Thymus (tissue), 11 donors: ENCODE measurements around the gene TSPAN9. TPM values are rescaled to one million over a fixed set of nuclear protein-coding genes. Genes with fewer than 3 reads are reported as not detected.
"Not testable (repeated sequence)": the region's sequence is repeated elsewhere in the genome, so short reads cannot be mapped to it uniquely, and the experiment has no call there.

ENCODE experiments used
- DNase-seq, 9 donors: peaks; one replicate each; pipeline ENCODE4 v3.0.0-alpha.2; 2013; ENCODE audit warnings: low spot score in 9 of 9, low read depth in 6 of 9, missing footprints in 1 of 9
- H3K27ac ChIP-seq, 2 donors: one replicate each; pipeline ENCODE4 v1.5.1; 2013; ENCODE audit warnings: control low read depth in 1 of 2, low read depth in 1 of 2, low read length in 1 of 2, mild to moderate bottlenecking in 1 of 2, moderate library complexity in 1 of 2
- H3K27me3 ChIP-seq, 2 donors: one replicate each; pipeline ENCODE4 v1.5.1; 2013; ENCODE audit warnings: low read length in 1 of 2; ENCODE audit not compliant: control insufficient read depth in 2 of 2, insufficient read depth in 1 of 2
- H3K36me3 ChIP-seq, 2 donors: one replicate each; pipeline ENCODE4 v1.5.1; 2013; ENCODE audit warnings: low read length in 1 of 2, mild to moderate bottlenecking in 1 of 2, moderate library complexity in 1 of 2; ENCODE audit not compliant: control insufficient read depth in 2 of 2, insufficient read depth in 2 of 2
- H3K4me1 ChIP-seq, 2 donors: one replicate each; pipeline ENCODE4 v1.5.1; 2013; ENCODE audit warnings: low read length in 2 of 2; ENCODE audit not compliant: control insufficient read depth in 2 of 2, insufficient read depth in 2 of 2
- H3K4me3 ChIP-seq, 2 donors: one replicate each; pipeline ENCODE4 v1.5.1; 2013; ENCODE audit warnings: low read length in 2 of 2, control low read depth in 1 of 2, mild to moderate bottlenecking in 1 of 2
- H3K9me3 ChIP-seq, 2 donors: one replicate each; pipeline ENCODE4 v1.5.1; 2013; ENCODE audit warnings: low read length in 1 of 2, mild to moderate bottlenecking in 1 of 2; ENCODE audit not compliant: control insufficient read depth in 2 of 2, insufficient read depth in 1 of 2
- WGBS: extraction: QIAGEN DNeasy Blood & Tissue Kit; methylation state at CpG from one replicate; pipeline ENCODE4 v1.1.7; 2013; 5-methylcytosine and 5-hydroxymethylcytosine counted together
- polyA plus RNA-seq: library from polyadenylated mRNA; stranded (reverse); fragments of 200-250 nt; gene quantifications from one replicate; pipeline ENCODE4 v1.2.3, GENCODE V29; 2013
- total RNA-seq: library from RNA; stranded (reverse); fragments of 120-200 nt; gene quantifications from one replicate; pipeline ENCODE4 v1.2.4, GENCODE V29; 2013
- donor health status: healthy.

The TSPAN9 gene
- total and polyA plus RNA-seq, 2 donors: 4.9 to 10.2 TPM

DNA sequence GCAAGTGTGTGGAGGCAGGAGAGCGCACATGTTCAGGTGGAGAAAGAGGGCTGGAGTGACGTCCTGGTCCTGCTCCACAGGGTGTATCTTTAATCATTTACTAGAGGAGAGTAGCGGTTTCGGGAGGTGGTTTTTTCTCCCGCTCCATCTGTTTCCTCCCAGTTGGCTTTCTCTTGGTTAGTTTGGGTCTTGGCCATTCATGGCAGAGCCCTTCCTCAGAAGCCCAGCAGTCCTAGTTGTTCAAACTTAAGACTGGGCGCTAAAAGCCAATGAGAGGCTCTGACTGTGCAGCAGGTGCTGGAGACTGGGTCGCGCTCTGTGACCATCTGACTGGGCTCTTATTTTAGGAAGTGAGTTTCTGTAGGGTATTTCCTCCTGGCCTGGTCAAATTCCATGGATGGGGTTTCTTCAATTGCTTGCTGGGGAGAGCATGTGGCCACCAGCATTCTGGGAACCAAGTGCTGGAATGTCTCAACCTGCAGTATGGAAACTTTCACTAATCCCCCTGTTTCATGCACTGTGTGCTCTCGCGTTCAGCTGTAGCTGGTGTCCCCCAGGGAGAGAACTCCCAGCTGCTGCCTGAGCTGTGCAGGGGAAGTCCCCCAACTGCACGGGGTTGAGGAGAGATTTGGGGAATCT, 27.4 kb upstream of the TSPAN9 start:
- 53% methylated on average over 11 of the region's 11 CpGs for WGBS
- peaks cover 0 to 5% of the 10 kb centered on the region in 2 donors for H3K27me3 ChIP-seq
- no peak overlapping the region for H3K27ac ChIP-seq
- no peaks in the 10 kb centered on the region for H3K9me3 ChIP-seq
- H3K4me3 ChIP-seq: no peak overlapping the region
- DNase-seq: no peak
- H3K4me1 ChIP-seq: no peaks in the 10 kb centered on the region
- no peaks in the 10 kb centered on the region for H3K36me3 ChIP-seq

GRCh38 chr12:3054374-3054773, 22.8 kb upstream of the TSPAN9 start:
- H3K4me3 ChIP-seq: no peak overlapping the region
- no peaks in the 10 kb centered on the region for H3K36me3 ChIP-seq
- no peaks in the 10 kb centered on the region for H3K9me3 ChIP-seq
- WGBS: 85% methylated on average over 7 of the region's 7 CpGs
- no peaks in the 10 kb centered on the region for H3K4me1 ChIP-seq
- peaks cover 0 to 7% of the 10 kb centered on the region in 2 donors for H3K27me3 ChIP-seq
- DNase-seq: no peak
- no peak overlapping the region for H3K27ac ChIP-seq

- DNase-seq: no peak
These were observed 22.0 kb upstream of the TSPAN9 start for GRCh38 chr12:3055026-3055703.

GRCh38 chr12:3055704-3056467, 21.3 kb upstream of the TSPAN9 start:
- H3K9me3 ChIP-seq: no peaks in the 10 kb centered on the region
- 91% methylated on average over 8 of the region's 8 CpGs for WGBS
- no peak overlapping the region for H3K27ac ChIP-seq
- no peak for DNase-seq
- H3K36me3 ChIP-seq: no peaks in the 10 kb centered on the region
- H3K4me3 ChIP-seq: no peak overlapping the region
- peaks cover 0 to 2% of the 10 kb centered on the region in 2 donors for H3K27me3 ChIP-seq
- H3K4me1 ChIP-seq: no peaks in the 10 kb centered on the region

More at GRCh38 chr12:3055026-3055703, 22.0 kb upstream of the TSPAN9 start:
- 82% methylated on average over 12 of the region's 12 CpGs for WGBS
- peaks cover 0 to 2% of the 10 kb centered on the region in 2 donors for H3K27me3 ChIP-seq
- no peak overlapping the region for H3K4me3 ChIP-seq
- no peak overlapping the region for H3K27ac ChIP-seq
- H3K4me1 ChIP-seq: no peaks in the 10 kb centered on the region
- H3K9me3 ChIP-seq: no peaks in the 10 kb centered on the region
- no peaks in the 10 kb centered on the region for H3K36me3 ChIP-seq

- Histone ChIP-seq H3K27me3 (no peaks in the 10 kb centered on the region), H3K36me3 (no peaks in the 10 kb centered on the region), H3K4me1 (no peaks in the 10 kb centered on the region), H3K9me3 (no peaks in the 10 kb centered on the region), H3K27ac (no peak overlapping the region), H3K4me3 (no peak overlapping the region)
- DNase-seq: no peak
- WGBS: 76% methylated on average over 5 of the region's 5 CpGs
These were observed 16.1 kb upstream of the TSPAN9 start for GRCh38 chr12:3061059-3061458.

DNA sequence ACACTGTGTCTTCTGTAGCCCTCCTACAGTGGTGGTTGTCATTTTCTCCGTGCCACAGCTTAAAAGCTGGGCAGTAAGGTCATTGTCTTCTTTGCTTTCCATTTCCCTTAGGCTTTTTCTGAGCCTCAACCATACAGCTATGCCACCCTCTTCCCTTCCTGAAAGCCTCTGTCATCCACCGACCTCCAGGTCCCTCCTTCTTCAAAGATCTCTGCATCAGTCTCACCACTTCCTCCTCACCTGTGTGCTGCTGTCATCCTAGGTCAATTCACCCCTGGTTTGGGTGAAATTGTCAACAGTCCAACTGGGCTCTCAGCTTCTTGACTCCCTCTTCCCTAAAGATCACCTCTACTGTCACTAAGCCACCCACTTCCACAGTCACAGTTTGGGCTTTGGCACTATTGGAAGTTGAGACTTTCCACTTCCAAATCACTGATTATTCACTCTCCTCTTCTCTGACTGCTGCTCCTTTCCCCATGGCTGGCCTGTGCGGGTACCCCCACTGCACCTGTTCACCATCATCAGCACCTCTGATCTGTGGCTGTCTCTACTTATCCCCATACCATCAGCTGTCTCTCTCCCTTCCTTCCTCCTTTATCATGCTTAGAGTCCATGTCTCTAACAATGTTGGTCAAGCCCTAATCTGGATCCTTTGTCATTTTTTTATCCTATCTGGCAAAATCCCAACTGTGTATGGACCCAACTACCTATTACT, 15.5 kb upstream of the TSPAN9 start:
- no peaks in the 10 kb centered on the region for H3K4me1 ChIP-seq
- no peaks in the 10 kb centered on the region for H3K36me3 ChIP-seq
- H3K27ac ChIP-seq: no peak overlapping the region
- no peak for DNase-seq
- H3K9me3 ChIP-seq: no peaks in the 10 kb centered on the region
- whole genome bisulfite sequencing: 46% methylated on average over 3 of the region's 3 CpGs
- H3K27me3 ChIP-seq: no peaks in the 10 kb centered on the region
- H3K4me3 ChIP-seq: no peak overlapping the region

DNA sequence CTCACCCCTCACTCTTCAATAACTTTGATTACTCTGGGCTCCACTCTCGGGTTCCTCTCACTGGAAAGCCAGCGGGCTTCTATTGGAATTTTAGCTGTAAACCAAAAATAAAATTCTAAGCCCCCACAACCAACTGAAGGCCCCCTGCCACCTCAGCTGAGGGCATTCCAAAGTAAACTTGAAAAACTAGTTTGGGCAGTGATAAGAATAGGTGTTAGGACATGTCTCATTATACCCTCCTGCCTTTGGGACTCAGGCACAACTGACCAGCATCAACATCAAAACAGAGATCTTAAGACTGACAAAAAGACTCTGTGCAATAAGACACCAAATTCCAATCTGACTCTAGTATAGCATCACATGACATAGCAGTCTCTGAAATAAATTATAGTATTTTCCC, 11.9 kb upstream of the TSPAN9 start:
- no peak overlapping the region for H3K4me3 ChIP-seq
- 84% methylated on average over 2 of the region's 2 CpGs for WGBS
- no peaks in the 10 kb centered on the region for H3K27me3 ChIP-seq
- H3K4me1 ChIP-seq: no peaks in the 10 kb centered on the region
- H3K9me3 ChIP-seq: no peaks in the 10 kb centered on the region
- DNase-seq: no peak
- H3K36me3 ChIP-seq: no peaks in the 10 kb centered on the region
- no peak overlapping the region for H3K27ac ChIP-seq

GRCh38 chr12:3065846-3066245, 11.3 kb upstream of the TSPAN9 start:
- DNase-seq, H3K27me3 ChIP-seq, H3K4me3 ChIP-seq, H3K9me3 ChIP-seq, H3K27ac ChIP-seq, H3K4me1 ChIP-seq, H3K36me3 ChIP-seq: not testable (repeated sequence)
- 92% methylated on average over 3 of the region's 3 CpGs for WGBS

- WGBS: 93% methylated on average over 4 of the region's 4 CpGs
- Histone ChIP-seq H3K27ac (no peak overlapping the region), H3K4me1 (no peaks in the 10 kb centered on the region), H3K9me3 (no peaks in the 10 kb centered on the region), H3K27me3 (peaks cover 6 to 11% of the 10 kb centered on the region in 2 donors), H3K4me3 (no peak overlapping the region), H3K36me3 (no peaks in the 10 kb centered on the region)
- no peak for DNase-seq
These were observed 7.5 kb upstream of the TSPAN9 start for GRCh38 chr12:3069714-3070113.
